ENCODE data around the gene DNALI1.

DNALI1 gene

GRCh38 chr1:37540036-37540785, 16.5 kb upstream of the DNALI1 start:
- H4K20me1 ChIP-seq (ENCODE audit: insufficient read depth, low read length) = no peaks in the 10 kb centered on the region
- H3K9ac ChIP-seq (ENCODE audit: low read length) = no peak overlapping the region
- TF ChIP-seq EZH2phosphoT487 (IDR thresholded peaks at IDR 0.05; ENCODE audit: low read depth) = no peak
- TF ChIP-seq, protein P1, sequence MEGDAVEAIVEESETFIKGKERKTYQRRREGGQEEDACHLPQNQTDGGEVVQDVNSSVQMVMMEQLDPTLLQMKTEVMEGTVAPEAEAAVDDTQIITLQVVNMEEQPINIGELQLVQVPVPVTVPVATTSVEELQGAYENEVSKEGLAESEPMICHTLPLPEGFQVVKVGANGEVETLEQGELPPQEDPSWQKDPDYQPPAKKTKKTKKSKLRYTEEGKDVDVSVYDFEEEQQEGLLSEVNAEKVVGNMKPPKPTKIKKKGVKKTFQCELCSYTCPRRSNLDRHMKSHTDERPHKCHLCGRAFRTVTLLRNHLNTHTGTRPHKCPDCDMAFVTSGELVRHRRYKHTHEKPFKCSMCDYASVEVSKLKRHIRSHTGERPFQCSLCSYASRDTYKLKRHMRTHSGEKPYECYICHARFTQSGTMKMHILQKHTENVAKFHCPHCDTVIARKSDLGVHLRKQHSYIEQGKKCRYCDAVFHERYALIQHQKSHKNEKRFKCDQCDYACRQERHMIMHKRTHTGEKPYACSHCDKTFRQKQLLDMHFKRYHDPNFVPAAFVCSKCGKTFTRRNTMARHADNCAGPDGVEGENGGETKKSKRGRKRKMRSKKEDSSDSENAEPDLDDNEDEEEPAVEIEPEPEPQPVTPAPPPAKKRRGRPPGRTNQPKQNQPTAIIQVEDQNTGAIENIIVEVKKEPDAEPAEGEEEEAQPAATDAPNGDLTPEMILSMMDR (IDR thresholded peaks at IDR 0.05; ENCODE audit: low read depth, low read length) = no peak
- H3K79me2 ChIP-seq (ENCODE audit: low read length) = no peaks in the 10 kb centered on the region
- no peak overlapping the region for H3K27ac ChIP-seq (ENCODE audit: low read length)
- no peak overlapping the region for H2AFZ ChIP-seq (ENCODE audit: low read depth, low read length)
- no peaks in the 10 kb centered on the region for H3K9me3 ChIP-seq (ENCODE audit: insufficient read depth, low read length)
- peaks cover 13% of the 10 kb centered on the region for H3K36me3 ChIP-seq (replicated peaks; ENCODE audit: low read depth, low read length)
- no peaks in the 10 kb centered on the region for H3K4me1 ChIP-seq (ENCODE audit: low read length)
- H3K4me2 ChIP-seq (ENCODE audit: low read length) = no peak overlapping the region
- no peak overlapping the region for H3K4me3 ChIP-seq (ENCODE audit: low read length)
- no peaks in the 10 kb centered on the region for H3K27me3 ChIP-seq (ENCODE audit: low read depth, low read length)

GRCh38 chr1:37544530-37544929, 12.2 kb upstream of the DNALI1 start:
- Histone ChIP-seq H3K27me3 (ENCODE audit: low read depth, low read length) (no peaks in the 10 kb centered on the region), H2AFZ (ENCODE audit: low read depth, low read length) (no peak overlapping the region), H3K9ac (ENCODE audit: low read length) (no peak overlapping the region), H3K4me1 (ENCODE audit: low read length) (no peaks in the 10 kb centered on the region), H3K27ac (ENCODE audit: low read length) (no peak overlapping the region), H3K4me2 (ENCODE audit: low read length) (no peak overlapping the region), H3K4me3 (ENCODE audit: low read length) (no peak overlapping the region), H4K20me1 (ENCODE audit: insufficient read depth, low read length) (no peaks in the 10 kb centered on the region), H3K36me3 (replicated peaks; ENCODE audit: low read depth, low read length) (peaks cover 7% of the 10 kb centered on the region), H3K79me2 (ENCODE audit: low read length) (no peaks in the 10 kb centered on the region; the same call in 1 of the 2 replicates), H3K9me3 (ENCODE audit: insufficient read depth, low read length) (no peaks in the 10 kb centered on the region)
- no peak for TF ChIP-seq EZH2phosphoT487 (IDR thresholded peaks at IDR 0.05; ENCODE audit: low read depth)
- TF ChIP-seq, protein P1 (IDR thresholded peaks at IDR 0.05; ENCODE audit: low read depth, low read length) = no peak

DNA sequence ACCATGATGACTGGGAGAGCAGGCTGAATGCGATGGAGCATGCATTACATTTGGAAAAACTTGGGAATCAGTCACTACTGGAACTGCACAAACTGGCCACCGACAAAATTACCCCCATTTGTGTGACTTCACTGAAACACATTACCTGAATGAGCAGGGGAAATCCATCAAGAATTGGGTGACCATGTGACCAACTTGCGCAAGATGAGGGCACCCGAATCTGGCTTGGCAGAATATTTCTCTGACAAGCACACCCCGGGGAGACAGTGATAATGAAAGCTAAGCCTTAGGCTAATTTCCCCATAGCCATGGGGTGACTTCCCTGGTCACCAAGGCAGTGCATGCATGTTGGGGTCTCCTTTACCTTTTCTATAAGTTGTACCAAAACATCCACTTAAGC, 11.7 kb upstream of the DNALI1 start:
- no peaks in the 10 kb centered on the region for H4K20me1 ChIP-seq (ENCODE audit: insufficient read depth, low read length)
- no peak overlapping the region for H3K27ac ChIP-seq (ENCODE audit: low read length)
- no peaks in the 10 kb centered on the region for H3K9me3 ChIP-seq (ENCODE audit: insufficient read depth, low read length)
- H3K4me1 ChIP-seq (ENCODE audit: low read length) = no peaks in the 10 kb centered on the region
- TF ChIP-seq, protein P1 (IDR thresholded peaks at IDR 0.05; ENCODE audit: low read depth, low read length) = no peak
- no peak for TF ChIP-seq EZH2phosphoT487 (IDR thresholded peaks at IDR 0.05; ENCODE audit: low read depth)
- no peak overlapping the region for H3K4me3 ChIP-seq (ENCODE audit: low read length)
- H3K4me2 ChIP-seq (ENCODE audit: low read length) = no peak overlapping the region
- H2AFZ ChIP-seq (ENCODE audit: low read depth, low read length) = no peak overlapping the region
- H3K9ac ChIP-seq (ENCODE audit: low read length) = no peak overlapping the region
- no peaks in the 10 kb centered on the region for H3K27me3 ChIP-seq (ENCODE audit: low read depth, low read length)
- no peaks in the 10 kb centered on the region; the same call in 1 of the 2 replicates for H3K79me2 ChIP-seq (ENCODE audit: low read length)
- peaks cover 7% of the 10 kb centered on the region for H3K36me3 ChIP-seq (replicated peaks; ENCODE audit: low read depth, low read length)

GRCh38 chr1:37549341-37549740, 7.4 kb upstream of the DNALI1 start:
- H3K4me1 ChIP-seq (ENCODE audit: low read length) = peaks cover 9% of the 10 kb centered on the region
- no peak overlapping the region for H3K4me2 ChIP-seq (ENCODE audit: low read length)
- no peak for TF ChIP-seq EZH2phosphoT487 (IDR thresholded peaks at IDR 0.05; ENCODE audit: low read depth)
- TF ChIP-seq, protein P1 (IDR thresholded peaks at IDR 0.05; ENCODE audit: low read depth, low read length) = no peak
- H3K79me2 ChIP-seq (ENCODE audit: low read length) = peaks cover 18% of the 10 kb centered on the region
- no peaks in the 10 kb centered on the region for H3K9me3 ChIP-seq (ENCODE audit: insufficient read depth, low read length)
- H4K20me1 ChIP-seq (ENCODE audit: insufficient read depth, low read length) = peaks cover 12% of the 10 kb centered on the region
- peaks cover 7% of the 10 kb centered on the region for H3K36me3 ChIP-seq (replicated peaks; ENCODE audit: low read depth, low read length)
- H3K27ac ChIP-seq (ENCODE audit: low read length) = no peak overlapping the region
- no peak overlapping the region for H2AFZ ChIP-seq (ENCODE audit: low read depth, low read length)
- H3K27me3 ChIP-seq (ENCODE audit: low read depth, low read length) = no peaks in the 10 kb centered on the region
- H3K9ac ChIP-seq (ENCODE audit: low read length) = no peak overlapping the region
- H3K4me3 ChIP-seq (ENCODE audit: low read length) = no peak overlapping the region
